Pons (tissue), 1 donor: ENCODE results near the gene DIS3L2.

ENCODE experiments used
- DNase-seq: peaks from one replicate; pipeline ENCODE4 v3.0.0-alpha.2; 2016; ENCODE audit warnings: low spot score

DIS3L2 gene

DNA sequence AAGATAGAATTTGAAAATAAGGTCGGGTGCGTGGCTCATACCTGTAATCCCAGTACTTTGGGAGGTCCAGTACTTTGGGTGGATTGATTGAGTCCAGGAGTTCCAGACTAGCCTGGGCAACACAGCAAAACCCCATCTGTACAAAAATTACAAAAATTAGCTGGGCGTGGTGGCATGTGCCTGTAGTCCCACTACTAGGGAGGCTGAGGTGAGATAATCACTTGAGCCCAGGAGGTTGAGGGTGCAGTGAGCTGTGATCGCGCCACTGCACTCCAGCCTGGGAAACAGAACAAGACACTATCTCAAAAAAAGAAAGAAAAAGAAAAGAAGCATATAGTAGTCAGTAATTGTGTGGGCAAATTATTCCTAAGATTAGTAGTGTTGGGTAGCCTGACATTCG is 222.8 kb downstream of the DIS3L2 start:
- no peak for DNase-seq

- DNase-seq = peak; percentile 88
Observed at GRCh38 chr2:232190796-232191195, 229.3 kb downstream of the DIS3L2 start.

- no peak for DNase-seq
Observed at GRCh38 chr2:232195487-232195886, 234.0 kb downstream of the DIS3L2 start.

GRCh38 chr2:232196802-232197201 is 235.3 kb downstream of the DIS3L2 start:
- no peak for DNase-seq

- no peak for DNase-seq
Observed at GRCh38 chr2:232200195-232200594, 238.7 kb downstream of the DIS3L2 start.

DNA sequence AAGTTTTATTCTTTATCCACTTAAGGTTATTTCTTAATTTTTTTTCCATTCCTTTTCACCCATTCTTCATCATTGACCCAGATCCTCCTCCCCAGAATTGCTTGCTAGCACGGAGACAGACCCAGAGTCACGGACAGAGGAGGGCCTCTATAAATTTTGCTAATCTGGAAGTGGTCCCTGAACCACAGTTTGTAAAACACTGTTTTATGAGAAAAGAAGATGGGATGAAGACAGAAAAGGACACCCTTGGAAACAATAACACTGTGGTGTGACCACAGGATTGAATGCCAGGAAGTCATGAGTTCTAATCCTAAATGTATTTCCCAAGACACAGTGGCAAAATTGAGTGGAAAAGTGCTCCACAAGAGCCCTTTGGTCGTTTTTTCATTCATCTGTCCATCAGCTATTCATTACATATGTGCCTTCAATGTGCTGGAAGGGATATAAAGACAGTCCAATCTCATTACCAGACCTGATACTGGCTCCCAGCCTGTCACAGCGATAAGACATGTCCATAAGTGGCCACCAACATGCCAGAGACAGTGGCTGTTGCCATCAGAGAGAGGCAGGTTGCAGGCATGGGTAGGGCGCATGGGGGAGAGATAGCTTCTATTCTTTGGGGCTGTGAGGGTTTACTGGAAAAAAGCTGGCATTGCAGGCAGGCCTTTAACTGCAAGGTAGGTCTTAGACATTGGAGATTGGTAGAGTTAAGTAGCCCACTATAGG is 241.8 kb downstream of the DIS3L2 start:
- DNase-seq = no peak

GRCh38 chr2:232203936-232204335 is 242.4 kb downstream of the DIS3L2 start:
- DNase-seq = no peak

DNA sequence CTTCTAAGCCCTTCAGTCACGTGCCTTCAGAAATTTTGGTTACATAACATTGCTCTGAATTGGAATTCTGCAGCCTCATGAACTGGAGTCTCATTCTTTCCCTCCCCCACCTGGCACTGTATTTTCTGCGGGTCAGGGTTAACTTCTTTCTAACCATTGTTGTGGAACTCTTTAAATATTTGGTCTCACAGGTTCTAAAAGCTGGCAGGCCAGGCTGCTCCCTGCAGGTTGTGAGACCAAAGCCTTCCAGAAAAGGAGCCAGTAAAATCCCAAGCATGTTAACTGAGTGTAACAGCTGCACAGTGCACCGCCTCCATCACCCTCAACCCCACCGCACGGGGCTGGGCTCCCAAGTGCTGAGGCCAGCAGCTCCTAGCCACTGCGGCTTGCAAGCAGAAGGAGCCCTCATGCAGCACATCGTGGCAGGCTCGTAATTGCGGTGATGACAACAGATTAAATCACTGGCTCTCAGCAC is 243.0 kb downstream of the DIS3L2 start:
- DNase-seq = no peak

DNA sequence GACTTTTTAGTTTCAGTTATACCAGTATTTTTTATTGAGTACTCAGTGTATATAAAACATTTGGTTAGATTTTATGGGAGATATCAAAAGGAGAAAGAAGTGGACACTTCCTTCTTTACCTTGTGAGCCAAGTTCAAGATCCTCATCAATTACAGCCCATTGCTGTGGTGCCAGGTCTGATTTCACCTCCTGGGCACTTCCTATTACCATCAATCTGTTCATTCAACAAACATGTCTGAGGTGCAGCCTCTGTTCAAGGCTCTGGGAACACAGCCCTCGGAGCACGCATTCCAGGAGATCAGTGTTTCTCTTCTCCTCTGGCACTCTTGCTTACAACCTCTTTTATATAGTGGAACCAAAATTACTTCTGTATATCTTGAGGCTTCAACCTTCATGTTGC is 245.7 kb downstream of the DIS3L2 start:
- no peak for DNase-seq

DNA sequence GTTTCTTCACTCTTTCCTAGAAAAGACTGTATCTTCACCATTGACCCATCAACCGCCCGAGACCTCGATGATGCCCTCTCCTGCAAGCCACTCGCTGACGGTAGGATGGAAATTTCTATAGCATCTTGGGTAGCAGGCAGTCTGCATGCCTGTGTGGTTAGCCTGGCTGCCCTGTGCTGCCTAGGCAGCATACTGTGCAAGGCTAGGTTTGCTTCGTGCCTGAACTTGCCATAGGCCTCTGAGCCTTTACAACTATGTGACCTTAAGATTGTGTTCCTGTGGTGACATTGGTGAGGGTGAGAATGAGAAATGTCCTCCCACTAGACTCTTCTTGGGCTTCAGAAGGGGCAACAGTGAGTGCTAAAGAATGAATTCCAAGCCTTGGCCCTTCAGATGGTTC is 248.8 kb downstream of the DIS3L2 start:
- DNase-seq = no peak

DNA sequence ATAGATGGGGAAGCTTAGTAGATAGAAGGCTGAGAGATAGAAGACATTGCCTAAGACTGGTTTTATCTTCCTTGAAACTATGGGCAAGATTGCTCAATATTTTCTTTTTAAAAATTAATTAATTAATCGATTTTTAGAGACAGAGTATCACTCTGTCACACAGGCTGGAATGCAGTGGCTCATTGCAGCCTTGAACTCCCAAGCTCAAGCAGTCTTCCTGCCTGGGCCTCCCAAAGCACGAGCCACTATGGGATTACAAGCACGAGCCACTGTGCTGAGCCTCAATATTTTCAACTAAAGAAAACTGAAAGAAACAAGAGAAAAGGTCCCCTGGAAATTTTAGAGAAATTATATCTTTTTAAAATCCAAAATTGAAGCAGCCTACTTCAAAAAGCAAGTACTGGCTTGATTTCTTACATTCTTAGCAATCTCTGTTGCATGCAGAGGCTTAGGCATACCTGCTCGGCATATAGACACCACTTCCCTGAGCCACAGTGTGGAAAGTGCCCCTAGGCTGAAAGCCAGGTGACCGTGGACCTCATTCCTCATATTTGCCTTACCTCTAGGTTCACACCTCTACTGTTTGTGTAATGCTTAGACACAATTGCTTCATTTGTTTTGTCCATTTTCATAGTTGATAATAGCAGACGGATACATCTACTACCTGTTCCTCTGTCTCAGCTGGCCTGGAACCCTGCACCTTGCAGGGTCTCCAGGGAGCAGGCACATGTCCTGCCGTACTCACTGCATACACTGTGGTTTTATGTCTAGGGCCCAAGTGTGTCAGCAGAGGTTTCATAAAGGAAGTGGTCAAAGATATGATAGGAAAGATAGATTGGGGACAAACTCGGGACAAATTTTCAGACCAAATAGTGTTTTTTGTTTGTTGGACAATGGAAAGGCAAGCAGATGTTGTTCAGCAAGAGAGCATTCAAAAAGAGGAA is 250.5 kb downstream of the DIS3L2 start:
- no peak for DNase-seq

GRCh38 chr2:232213176-232213575 is 251.7 kb downstream of the DIS3L2 start:
- DNase-seq = no peak

DNA sequence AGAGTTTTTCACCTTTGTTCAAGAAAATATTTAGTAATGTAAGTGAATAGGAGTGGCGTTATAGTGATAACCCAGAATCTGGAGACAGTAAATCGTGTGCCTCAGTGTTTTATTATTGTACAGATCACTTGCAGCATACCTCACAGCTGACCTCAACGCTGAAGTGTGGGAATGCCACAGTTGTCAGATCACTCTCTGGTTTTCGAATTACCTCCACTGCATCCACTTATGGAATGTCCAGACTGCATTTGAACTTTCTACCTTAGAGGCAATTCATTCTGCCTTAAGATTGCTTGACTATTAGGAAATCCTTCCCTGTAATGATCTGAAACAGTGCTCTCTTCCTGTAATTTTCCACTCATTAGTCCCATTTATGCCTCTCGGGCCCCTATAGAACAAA is 252.5 kb downstream of the DIS3L2 start:
- no peak for DNase-seq

DNA sequence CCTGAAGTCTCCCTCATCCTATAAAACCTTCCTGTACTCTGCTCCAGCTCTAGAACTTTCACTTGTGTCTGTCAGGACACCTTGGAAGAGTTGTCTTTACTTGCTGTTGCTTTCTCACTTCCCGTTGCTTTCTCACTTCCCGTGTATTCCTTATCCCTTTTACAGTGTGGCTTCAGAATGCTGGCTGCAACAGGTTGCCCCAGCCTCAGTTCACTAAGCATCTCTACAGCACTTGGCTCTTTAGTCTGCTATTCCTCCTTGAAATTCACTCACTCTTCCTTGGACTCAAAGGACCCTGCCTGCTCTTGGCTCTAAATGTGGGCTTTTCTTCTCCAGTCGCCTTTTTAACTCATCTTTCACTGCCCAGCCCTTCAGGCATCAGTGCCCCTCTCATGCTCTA is 254.5 kb downstream of the DIS3L2 start:
- no peak for DNase-seq

DNA sequence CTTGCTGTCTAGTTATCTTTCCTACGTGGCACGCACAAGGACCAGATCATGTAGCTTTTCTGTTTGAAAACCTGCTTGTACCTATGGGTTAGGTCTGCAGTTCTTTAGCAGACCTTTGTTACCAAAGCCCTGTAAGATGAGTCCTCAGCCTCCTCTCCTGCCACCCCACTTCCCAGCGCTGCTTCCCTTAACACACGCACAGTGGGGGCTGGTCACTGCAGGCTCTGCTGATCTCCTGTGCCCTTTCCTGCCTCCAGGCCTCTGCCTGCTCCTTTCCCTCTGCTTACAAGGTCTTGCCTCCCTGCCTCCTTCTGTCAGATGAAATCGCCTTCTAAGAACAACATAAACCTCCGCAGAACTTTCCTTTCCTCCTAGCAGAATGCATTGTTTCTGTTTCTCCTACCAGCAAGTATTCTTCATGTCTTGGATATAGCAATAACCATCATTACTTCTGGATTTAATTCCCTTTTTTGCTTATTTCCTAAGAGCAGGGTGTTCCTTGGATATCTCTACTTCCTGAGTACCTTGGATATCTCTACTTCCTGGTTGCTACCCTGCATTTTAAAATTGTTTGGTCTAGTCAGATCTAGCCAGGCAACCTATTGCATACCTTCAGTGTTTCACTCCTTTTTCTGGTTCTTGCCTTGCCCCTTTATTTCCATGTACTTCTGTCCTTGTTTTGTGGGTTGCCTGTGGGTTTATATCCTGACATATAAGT is 257.4 kb downstream of the DIS3L2 start:
- no peak for DNase-seq

DNA sequence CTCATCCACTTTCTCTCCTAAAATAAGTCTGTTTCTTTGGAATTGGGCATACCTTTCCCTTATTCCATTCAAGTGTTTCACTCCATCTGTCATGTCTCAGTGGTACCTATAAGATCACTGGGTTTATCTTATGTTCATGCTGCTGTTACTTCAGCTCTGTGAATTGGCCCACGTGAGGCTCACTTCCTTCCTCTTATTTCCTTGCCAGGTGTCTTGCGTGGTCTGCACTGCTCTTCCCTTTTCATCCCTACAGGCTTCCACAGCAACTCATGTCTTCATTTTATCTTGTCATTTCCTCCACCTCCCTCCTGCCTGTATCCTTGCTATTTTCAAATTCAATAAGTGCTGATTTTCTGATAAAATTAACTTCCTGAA is 258.0 kb downstream of the DIS3L2 start:
- no peak for DNase-seq

- no peak for DNase-seq
Observed at GRCh38 chr2:232219932-232220331, 258.4 kb downstream of the DIS3L2 start.

GRCh38 chr2:232225429-232225828 is 263.9 kb downstream of the DIS3L2 start:
- DNase-seq = no peak

DNA sequence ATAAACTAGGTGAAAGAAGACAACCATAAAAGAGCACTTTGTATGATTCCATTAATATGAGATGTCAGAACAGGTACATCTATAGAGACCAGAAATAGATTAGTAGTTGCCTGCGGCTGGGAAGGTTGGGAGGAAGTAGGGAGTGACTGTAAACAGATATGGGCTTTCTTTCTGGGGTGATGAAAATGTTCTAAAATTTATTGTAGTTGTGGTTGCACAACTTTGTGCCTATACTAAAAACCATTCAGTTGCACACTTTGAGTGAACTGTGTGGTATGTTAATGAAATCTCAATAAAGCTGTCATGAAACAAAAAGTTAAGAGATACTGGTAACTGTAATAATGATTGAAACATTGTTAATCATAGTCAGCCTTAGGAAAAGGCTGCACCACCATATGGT is 264.4 kb downstream of the DIS3L2 start:
- no peak for DNase-seq

DNA sequence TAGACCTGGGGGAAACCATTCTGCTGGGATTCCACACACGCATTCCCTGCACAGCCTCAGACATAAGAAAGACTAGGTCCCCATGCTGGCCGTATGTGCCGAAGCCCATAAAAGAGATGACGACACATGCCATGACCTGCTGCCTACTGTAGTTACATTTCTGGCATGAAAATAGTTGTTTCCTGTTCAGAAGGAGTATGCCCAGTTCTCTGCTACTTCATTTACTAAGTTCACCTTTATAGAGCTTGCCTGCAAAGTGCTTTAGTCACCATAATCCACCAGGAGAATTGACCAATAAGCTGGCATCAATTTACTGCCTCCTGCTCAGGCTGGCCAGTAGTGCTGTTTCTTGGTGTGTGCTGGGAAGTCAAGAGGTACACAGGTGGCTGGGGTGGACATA is 266.8 kb downstream of the DIS3L2 start:
- DNase-seq = no peak

- no peak for DNase-seq
Observed at GRCh38 chr2:232228971-232229894, 267.7 kb downstream of the DIS3L2 start.
